ENCODE data around the gene PSMB2.

DNA sequence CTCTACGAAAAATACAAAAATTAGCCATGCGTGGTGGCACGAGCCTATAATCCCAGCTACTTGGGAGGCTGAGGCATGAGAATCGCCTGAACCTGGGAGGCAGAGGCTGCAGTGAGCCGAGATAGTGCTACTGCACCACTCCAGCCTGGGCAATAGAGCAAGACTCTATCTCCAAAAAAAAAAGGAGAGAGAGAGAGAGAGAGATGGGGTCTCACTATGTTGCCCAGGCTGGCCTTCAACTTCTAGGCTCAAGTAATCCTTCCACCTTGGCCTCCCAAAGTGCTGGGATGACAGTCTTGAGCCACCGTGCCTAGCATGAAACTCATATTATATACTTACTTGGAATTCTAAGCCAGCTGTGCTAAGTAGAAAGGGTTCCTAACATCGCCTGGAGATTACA, 29.7 kb downstream of the PSMB2 start:
- TF ChIP-seq ZNF747 (tag by site-specific recombination; IDR thresholded peaks at IDR 0.05) (no peak), ZNF121 (tag by site-specific recombination; IDR thresholded peaks at IDR 0.05) (peak; percentile 64; the same call in 1 of the 2 replicates), ZNF140 (tag by site-specific recombination; IDR thresholded peaks at IDR 0.05) (no peak)
- TF ChIP-seq, protein P1, sequence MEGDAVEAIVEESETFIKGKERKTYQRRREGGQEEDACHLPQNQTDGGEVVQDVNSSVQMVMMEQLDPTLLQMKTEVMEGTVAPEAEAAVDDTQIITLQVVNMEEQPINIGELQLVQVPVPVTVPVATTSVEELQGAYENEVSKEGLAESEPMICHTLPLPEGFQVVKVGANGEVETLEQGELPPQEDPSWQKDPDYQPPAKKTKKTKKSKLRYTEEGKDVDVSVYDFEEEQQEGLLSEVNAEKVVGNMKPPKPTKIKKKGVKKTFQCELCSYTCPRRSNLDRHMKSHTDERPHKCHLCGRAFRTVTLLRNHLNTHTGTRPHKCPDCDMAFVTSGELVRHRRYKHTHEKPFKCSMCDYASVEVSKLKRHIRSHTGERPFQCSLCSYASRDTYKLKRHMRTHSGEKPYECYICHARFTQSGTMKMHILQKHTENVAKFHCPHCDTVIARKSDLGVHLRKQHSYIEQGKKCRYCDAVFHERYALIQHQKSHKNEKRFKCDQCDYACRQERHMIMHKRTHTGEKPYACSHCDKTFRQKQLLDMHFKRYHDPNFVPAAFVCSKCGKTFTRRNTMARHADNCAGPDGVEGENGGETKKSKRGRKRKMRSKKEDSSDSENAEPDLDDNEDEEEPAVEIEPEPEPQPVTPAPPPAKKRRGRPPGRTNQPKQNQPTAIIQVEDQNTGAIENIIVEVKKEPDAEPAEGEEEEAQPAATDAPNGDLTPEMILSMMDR (tag by site-specific recombination; IDR thresholded peaks at IDR 0.05), result no peak

Data from HEK293 (cell line).